Measurements from ENCODE around the gene SLC13A2.

DNA sequence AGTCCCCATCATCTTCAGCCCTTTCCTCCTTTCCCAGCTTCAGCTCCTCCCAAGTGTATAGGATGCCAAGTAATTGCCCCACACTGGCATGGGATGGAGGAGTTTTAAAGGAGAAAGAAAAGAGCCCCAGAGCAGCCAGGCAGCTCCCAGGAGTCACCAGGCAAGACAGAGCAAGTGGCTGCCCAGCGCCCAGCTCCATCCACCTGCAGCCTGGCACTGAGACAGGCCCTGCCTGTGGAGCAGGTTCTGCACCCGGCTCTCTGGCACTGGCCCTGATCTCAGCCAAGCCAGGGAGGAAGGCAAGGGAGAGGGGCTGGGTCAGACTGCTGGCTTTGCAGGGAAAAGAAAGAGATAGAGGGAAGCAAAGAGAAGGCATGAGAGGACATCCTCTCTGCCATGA is 54.4 kb downstream of the SLC13A2 start:
- TF ChIP-seq ZNF274 (IDR thresholded peaks at IDR 0.05; ENCODE audit: low read depth, low read length), result no peak
- no peak for TF ChIP-seq YY1 (IDR thresholded peaks at IDR 0.05; ENCODE audit: insufficient read depth, insufficient read length)
- TF ChIP-seq SUZ12 (IDR thresholded peaks at IDR 0.05; ENCODE audit: extremely low read depth, insufficient read depth, insufficient read length), result no peak
